ENCODE data around the gene PLXNA2.

Gene PLXNA2

DNA sequence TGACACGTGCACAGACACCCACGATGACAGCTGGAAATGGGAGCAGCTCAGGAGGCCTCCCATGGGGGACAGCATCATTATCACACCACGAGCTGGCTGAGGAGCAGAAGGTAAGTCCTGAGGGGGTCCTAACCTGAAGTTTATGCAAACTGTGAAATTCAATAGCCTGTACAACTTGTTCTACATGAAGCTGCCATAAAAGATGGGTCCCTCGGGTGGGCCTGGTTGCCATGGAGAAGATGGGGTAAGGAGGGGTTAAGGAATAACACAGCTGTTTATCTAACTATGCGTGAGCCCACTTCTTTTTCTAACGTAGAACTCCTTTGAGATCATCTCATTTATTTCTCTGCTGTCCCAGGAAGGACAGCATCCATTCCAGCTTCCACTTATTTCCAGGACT lies 169.8 kb downstream of the PLXNA2 start:
- no peak for DNase-seq (ENCODE audit: low read depth in 2 of 2)

DNA sequence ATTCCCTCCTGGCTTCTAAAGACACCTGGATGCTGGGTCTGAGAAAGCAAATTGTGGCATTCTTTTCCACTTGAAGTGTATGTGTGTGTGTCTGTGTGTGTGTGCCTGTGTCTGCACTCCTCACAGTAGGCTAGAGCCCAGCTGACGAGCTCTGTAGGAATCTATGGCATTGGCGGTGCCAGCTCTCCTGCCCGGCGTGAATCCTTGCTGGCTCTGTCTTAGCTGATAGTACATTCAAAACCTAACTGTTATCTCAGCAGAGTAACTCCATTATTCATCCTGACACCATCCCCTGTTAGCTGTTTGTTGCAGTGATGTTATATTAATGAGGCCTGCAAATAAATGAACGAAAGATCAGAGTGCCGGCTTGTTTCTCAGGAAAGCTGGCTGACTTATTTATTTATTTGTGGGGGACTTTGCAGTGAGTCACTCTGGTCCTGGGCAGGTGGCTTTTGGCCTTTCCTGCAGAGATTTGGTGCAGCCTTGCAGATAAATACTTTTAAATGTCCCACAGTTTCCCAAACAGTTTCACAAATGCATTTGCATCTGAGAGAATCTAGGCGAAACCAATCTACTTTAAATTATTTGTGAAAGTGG lies 172.7 kb downstream of the PLXNA2 start:
- no peak for DNase-seq (ENCODE audit: low read depth in 2 of 2)

DNA sequence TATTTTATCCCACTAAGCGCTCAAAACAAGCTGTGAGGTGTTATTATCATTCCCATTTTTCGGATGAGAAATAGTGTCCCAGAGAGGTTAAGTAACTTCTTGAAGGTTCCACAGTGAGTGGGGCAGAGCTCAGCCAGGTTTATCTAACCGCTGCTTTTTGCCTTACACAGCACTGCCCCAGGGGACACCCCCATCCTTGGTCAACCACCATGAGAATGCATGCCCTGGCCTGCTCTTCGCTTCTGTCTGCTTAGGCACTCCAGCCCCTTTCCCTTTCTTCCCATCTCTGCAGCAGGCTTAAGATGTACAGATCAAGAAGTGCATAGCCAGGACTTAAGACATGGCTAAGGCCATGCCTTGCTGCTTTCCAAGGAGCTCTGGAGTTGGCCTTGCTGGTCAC lies 174.3 kb downstream of the PLXNA2 start:
- no peak for DNase-seq (ENCODE audit: low read depth in 2 of 2)

DNA sequence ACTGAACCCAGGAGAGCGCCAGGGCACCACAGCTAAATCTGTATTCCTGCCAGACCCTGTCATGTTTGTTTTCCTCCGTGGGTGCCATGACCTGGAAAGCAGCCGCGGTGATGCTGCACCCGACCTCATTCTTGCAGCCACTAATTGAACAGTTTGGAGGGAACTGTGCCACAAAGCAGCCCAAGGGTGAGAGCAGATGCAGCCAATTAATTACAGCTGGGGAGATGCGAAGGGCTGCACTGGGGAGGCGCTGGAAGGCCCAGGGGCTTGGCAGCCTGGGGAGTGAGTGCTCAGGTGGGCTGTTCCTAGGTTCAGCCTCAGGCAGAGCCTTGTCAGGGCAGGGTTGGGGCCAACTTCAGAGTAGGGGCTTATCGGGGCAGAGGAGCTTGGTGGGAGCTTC lies 174.9 kb downstream of the PLXNA2 start:
- DNase-seq (ENCODE audit: low read depth in 2 of 2): no peak

DNA sequence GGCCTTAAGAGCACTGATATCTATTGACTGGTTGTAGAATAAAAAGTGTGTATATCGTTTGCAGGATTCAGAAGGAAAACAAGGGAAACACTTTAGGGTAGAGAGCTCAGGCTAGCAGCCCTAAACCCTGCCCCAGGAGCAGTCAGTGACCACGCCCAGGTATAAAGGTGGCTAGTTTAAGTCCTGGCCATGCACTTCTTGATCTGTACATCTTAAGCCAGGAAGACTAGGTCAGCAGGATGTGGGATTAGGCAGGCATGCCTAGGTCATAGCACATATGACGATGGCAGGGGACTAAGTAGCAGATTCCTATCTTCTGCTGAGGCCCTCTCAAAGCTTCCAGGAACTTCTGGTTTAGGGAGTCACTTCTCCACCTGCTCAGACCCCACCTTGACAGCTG lies 175.3 kb downstream of the PLXNA2 start:
- no peak for DNase-seq (ENCODE audit: low read depth in 2 of 2)

DNA sequence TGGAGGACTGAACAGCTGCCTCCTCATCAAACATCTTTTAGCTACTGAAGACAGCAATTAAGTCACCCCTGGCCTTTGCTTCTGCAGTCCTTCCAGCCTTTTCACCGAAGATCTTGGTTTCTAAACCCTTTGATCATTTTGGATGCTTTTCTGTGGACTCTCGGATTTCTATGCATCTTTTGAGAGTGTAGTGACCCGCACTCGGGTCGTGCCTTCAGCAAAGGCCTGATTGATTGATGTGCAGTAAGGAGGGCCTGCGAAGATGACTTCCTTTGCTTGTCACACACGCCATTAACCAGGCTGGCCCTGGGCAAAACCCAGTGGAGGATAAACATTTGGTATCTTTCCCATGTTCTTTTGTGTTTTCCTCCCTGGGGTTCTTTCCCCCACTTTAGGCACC lies 175.8 kb downstream of the PLXNA2 start:
- DNase-seq (ENCODE audit: low read depth in 2 of 2): no peak

DNA sequence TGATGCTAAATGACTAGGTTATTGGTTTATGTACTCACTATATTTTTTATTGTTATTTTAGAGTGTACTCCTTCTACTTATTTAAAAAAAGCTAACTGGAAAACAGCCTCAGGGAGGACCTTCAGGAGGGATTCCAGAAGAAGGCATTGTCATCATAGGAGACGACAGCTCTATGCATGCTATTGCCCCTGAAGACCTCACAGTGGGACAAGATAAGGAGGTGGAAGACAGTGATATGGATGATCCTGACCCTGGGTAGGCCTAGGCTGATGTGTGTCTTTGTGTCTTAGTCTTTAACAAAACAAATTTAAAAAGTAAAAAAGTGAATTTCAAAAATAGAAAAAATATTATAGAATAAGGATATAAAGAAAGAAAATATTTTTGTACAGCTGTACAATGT lies 177.6 kb downstream of the PLXNA2 start:
- no peak for DNase-seq (ENCODE audit: low read depth in 2 of 2)

DNA sequence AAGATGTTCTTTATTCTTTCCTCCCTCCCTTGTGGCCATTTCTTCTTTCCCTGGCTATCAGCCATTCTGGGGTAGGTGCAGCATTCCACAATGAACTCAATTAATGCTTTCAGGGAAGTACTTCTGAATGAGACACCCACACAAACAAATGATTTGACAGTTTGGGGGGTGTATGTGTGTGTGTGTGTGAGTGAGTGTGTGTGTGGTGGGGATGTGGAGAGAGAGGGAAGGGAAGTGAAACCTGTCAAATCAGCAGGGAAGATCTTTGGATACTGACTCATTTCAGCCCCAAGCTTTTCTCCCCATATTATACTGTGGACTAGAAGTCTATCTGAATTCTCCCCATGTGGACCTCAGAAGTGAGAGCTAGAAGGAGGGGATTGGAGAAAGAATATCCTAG lies 178.3 kb downstream of the PLXNA2 start:
- DNase-seq (ENCODE audit: low read depth in 2 of 2): no peak

DNA sequence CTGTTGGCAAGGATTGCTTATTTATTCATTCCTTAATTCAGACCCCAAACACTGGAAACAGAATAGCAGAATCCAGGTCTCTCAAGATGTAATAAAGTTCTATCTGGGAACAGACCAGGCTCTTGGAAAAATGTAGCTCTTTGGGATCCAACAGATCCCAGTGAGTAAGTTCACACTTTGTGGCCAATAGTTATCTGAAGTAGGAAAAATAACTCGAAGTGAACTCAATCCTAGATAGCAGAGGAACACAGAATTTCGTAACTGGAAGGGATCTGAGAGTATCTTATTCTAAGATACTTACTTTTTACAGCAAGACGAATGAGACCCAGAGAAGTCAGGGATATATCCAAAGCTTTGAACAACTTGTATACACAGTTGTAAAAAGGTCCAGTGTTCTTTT lies 182.6 kb downstream of the PLXNA2 start:
- no peak for DNase-seq (ENCODE audit: low read depth in 2 of 2)

DNA sequence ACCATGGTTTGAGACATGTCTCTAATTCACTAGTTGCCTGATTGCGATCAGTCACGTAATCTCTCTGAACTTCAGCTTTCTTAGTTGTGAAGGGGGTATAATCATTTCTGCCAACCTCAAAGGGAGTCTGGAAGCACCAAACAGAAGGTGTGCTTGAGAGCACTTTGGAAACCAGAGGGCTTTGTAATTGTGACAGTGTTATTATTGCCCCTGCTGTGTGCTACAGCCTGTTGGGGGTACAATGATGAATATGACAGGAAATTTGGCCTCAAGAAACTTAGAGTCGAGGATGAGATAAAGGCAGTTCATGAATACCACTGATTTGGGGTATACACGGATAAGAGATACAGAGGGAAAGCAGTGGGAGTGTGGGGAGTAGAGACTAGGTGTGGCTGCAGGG lies 183.1 kb downstream of the PLXNA2 start:
- no peak for DNase-seq (ENCODE audit: low read depth in 2 of 2)

DNA sequence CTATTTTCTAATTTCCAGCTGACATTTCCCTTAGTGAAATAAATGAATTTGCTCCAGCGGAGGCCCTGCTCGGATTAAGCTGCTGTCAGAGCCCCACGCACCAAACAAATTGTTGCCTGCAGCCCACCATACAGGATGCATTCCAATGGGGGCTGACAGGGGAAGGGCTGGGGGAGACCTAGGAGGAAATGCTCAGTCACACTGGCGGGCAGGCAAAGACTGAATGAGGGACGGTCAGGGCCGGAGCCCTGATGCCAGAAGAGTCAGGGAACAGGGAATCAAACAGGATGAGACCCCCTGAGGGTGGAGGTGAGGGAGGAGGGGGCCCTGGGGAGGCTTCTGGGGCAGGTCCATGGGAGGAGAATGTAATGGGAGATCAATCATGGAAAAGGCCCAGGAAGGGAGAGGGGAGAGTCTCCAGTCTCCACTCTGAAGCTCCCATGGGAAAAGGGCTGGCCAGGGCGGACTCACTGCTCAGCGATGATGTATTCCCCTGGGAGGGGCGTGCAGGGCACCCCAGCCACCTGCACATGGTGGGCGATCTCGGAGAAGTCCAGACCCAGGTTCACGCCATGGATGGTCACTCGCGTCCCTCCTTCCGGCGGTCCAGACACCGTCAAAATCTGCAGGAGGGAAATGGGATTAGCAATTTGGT lies 183.8 kb downstream of the PLXNA2 start:
- no peak for DNase-seq (ENCODE audit: low read depth in 2 of 2)

DNA sequence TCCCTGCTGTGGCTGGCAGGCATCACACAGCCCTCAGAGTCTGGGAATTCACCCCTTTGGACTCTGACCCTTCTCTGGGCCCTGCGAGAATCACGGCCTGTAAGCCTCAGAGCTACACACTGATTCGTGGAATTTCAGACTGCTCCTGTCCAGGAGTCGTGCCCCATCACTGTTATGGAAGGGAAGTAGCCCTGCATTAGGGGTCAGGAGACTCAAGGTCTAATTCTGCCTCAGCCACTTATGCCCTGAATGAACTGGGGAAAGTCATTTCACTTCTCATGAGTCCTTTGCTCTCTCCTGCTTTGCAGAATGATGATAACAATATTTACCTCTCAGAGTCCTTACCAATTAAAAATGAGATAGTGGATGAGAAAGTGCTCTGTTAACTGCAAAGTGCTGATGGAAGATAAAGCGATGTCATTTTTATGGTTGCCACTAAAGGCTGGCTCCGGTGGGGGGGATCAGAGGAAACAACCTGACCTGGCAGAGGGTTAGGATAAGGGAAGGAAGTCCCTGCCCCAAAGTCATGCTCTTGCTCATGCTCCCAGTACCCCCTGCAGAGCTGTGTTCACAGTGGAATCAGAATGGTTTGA lies 184.7 kb downstream of the PLXNA2 start:
- no peak for DNase-seq (ENCODE audit: low read depth in 2 of 2)

DNA sequence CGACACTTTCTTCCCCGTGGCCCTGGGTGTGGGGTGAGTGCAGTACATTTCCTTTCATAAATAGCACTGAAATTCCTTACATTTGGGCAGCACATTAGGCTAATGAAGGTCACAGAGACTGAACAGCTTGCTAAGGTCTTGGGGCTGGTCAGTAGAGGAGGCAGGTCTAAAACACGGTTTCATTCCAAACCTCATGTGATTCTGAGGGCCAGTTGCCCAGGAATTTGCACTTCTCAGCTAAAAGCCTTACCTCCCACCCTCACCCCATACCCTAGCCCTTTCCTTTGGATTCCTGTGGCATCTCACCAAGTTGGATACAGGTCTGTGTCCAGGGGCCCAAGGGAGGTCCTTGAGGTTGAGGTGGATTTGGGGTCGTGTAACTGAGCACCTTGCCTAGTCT lies 185.4 kb downstream of the PLXNA2 start:
- DNase-seq (ENCODE audit: low read depth in 2 of 2): no peak

DNA sequence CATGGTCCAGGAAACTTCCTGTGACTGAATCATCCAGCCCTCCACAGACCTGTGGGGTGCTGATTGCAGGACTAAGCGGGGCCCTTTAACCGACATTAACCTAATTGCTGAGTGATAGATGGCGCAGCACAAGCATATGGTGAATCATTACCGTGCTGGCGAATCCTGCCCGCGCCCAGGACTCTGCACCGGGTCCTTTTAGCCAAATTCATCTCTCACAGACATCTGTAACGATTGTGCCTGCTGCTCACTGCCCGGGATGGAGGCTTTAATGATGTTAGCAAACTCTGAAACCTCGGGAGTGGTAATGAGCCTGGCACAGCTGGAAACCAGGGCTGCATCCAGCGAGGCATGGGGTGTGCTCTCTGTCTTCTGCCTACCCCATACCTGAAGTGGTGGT lies 185.9 kb downstream of the PLXNA2 start:
- no peak for DNase-seq (ENCODE audit: low read depth in 2 of 2)

DNA sequence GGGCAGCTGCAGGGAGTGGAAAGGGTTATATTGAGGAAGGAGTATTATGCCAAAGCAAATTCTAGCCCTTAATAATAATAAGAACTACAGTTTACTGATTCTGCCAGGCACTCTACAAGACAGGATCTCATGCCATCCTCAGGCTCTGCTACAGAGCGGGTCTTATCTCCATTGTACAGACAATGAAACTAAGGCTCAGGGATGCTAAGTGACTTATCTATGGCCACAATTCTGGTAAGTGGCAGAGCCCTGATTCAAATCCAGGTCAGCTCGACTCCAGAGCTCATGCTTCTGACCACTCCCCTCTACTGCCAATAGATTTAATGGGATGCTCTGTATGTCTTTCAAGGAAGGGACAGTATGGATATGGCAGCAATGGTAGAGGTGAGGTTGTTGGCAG lies 187.1 kb downstream of the PLXNA2 start:
- DNase-seq (ENCODE audit: low read depth in 2 of 2): no peak

DNA sequence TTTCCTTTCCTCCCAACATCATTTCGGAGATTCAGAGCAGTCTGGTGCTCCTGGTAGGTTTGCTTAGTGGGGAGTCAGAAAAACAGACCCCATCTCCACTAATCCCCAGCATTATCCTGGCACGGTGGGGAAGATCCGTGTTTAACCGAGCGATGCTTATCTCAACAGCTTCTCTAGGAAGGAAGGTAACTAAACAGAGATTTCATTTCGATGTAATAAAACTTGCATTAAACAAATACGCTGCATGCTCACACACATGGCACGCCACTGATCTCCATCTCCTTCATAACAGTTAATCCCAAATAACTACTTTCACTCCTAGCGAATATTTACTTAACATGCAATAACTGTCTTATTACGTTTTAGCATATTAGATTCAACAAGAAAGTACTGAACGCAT lies 188.6 kb downstream of the PLXNA2 start:
- no peak for DNase-seq (ENCODE audit: low read depth in 2 of 2)

DNA sequence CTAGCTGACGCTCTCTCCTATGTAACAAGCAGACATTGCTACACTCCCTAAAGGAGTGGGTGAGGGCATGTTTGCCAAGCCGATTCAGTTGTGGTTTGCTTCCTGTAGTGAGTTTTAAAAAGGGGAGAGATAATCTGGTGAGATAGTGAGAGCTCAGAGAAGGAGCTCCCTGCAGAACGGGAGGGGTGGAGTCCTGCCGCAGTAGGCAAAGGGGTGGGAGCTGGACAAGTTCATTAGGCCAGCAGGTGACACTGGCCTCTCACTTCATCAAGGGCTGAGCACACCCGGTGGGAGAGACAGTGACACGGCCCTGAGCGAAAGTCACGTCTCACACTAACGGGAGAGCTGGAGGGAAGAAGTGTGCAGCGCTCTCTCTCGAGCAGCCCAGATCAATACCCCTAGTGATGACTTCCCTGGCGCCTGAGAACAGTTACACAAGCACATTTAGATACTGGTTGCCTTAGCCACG lies 189.2 kb downstream of the PLXNA2 start:
- DNase-seq (ENCODE audit: low read depth in 2 of 2): no peak

DNA sequence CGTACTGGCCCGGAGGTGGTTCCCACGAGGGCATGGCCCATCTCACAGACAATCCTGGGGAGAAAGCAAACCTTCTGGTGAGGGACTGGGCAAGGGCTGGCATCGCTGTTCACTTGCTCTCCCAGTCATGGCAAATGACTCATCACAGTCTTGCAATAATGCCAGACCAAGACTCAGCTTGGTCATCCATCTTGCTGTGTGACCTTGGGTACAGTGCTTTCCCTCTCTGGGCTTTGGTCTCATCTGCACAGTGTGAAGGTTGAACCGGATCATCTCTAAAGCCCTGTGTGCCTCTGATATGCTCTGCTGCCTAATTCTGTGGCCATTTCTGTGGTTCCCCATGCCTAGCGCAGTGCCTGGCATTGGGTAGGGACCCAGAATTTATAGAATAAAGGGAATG lies 189.7 kb downstream of the PLXNA2 start:
- DNase-seq (ENCODE audit: low read depth in 2 of 2): no peak

DNA sequence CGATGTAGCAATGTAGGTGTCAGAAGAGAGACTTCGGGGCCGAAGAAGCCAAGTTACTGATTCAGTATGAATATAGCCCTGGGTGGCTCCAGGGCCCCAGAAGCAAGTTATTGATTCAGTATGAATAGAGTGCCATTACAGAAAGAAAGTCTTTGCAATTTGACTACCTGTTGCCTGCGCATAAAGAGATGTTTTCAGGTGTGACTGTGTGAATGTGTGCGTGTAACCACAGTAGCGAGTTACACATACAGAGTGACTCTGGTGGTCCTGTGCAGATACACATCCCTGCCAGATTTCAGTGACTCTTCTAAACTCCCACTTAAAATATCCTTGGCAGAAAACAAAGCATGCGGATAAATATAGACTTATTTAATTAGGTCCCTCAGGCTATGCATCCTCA lies 190.5 kb downstream of the PLXNA2 start:
- no peak for DNase-seq (ENCODE audit: low read depth in 2 of 2)

DNA sequence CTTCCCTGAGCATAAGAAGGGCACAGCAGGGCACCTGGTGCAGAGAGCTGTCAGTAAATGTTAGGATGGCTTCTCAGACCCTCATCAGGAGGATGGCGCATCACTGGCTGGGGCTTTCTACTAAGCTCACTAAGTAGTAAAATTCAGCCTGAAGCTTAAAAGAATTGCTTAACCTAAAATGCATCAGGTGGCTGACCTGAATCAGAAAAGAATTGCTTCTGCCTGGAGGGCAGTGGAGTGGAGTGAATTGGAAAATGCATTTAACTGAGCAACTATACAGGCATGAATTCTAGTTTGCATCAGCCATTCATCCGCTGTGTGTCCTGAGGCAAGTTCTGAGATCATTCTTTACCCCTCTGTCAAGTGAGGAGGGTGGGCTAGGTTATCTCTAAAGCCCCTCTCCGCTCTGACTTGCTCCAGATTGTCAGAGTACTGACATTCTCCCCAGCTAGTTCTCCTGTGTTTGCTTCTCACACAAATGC lies 191.2 kb downstream of the PLXNA2 start:
- DNase-seq (ENCODE audit: low read depth in 2 of 2): no peak

DNA sequence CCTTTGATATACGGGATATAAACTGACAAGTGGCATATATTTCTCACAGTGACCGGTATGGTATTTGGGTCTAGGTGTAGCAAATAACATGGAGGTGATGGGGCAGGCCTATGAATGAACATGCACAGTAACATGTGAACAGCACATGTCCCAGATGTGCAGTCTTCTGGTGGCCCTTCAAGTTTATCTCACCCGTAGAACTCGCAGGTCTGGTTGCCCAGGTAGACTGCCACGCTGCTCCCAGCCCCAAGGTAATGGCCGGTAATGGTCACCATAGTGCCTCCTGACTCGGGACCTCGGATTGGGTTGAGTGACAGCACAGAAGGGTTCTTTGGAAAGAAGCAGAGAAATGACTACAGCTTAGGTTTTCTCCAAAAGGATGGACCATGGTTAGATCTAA lies 192.0 kb downstream of the PLXNA2 start:
- DNase-seq (ENCODE audit: low read depth in 2 of 2): no peak

DNA sequence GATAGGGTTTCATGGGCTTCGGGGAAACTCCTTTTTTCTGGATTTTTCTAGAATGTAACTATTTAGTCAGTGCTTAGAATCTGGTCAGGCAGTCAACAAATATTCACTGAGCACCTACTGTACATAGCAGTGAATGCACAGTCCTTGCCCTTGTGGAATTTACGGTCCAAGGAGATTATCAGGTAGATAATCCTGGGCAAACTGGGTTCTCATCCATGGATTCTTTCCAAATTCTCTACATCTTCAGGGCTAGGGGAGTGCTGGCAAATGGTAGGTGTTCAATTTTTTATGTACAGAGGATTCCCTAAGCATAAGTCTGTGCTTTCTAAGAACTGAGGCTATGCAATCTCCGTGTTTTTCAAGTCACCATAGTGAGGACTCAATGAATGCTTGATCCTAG lies 192.5 kb downstream of the PLXNA2 start:
- DNase-seq (ENCODE audit: low read depth in 2 of 2): no peak

DNA sequence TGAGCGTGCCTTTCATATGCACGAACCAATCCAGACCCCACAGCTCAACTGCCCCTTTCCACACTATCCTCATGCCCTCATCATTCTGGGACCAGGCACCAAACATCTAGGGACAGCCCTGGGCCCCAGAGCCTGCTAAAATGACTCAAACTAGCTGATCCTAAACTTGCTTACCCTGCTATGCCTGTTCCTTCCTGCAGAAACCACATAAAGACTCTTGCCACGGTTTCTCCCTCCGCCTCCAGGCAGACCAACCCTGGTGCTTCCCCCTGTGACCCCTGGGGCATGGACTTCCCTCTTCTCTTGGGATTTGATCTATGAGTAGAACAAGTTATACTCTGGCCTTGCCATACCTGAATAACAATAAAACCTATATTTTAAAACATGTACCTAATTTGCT lies 195.3 kb downstream of the PLXNA2 start:
- DNase-seq (ENCODE audit: low read depth in 2 of 2): no peak

DNA sequence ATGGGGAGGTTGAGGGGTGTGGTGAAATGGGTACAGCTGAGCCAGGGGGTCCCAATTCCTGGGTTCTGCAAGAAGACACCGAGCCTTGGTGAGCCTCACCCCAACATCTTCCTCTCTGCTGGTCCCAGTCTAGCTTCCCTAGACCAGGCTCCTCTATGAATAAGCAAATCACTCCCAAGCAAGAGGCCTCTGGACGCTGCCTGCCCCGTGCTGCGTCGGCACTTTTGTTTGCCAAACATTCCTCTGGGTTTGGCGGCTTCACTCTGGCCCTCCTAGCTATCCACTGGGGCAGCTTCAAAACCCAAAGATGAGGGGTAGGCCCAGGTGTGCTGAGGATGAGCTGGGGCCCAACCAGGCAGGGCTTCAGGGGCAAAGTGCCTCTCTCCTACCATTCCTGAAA lies 196.2 kb downstream of the PLXNA2 start:
- DNase-seq (ENCODE audit: low read depth in 2 of 2): no peak
